ENCODE data around the gene MED31. TPM values are rescaled to one million over a fixed set of nuclear protein-coding genes. Genes with fewer than 3 reads are reported as not detected.

Gene MED31
- total and polyA plus RNA-seq, 2 experiments from 2014 or later: 5.5 to 49.3 TPM

- no peak for ATAC-seq
- no peaks in the 10 kb centered on the region for H3K4me1 Mint-ChIP-seq
- no peaks in the 10 kb centered on the region for H3K27me3 Mint-ChIP-seq (ENCODE audit: insufficient read depth, low read depth, poor library complexity)
- no peak overlapping the region for H3K4me3 Mint-ChIP-seq
- Histone ChIP-seq H3K27ac (ENCODE audit: low read depth) (no peak overlapping the region), H3F3A (replicated peaks; ENCODE audit: low read depth) (no peaks in the 10 kb centered on the region), H3K9me2 (ENCODE audit: insufficient read depth) (no peaks in the 10 kb centered on the region), H3K4me1 (ENCODE audit: insufficient read depth) (no peaks in the 10 kb centered on the region), H2AFZ (no peak overlapping the region), H3K4me3 (no peak overlapping the region), H3K36me3 (ENCODE audit: insufficient read depth) (peaks cover 40% of the 10 kb centered on the region), H3K27me3 (ENCODE audit: insufficient read depth) (no peaks in the 10 kb centered on the region), H3K79me2 (replicated peaks; ENCODE audit: insufficient read depth) (no peaks in the 10 kb centered on the region), H4K20me1 (replicated peaks; ENCODE audit: insufficient read depth) (peaks cover 29% of the 10 kb centered on the region), H3K4me2 (no peak overlapping the region)
- TF ChIP-seq, protein P1, sequence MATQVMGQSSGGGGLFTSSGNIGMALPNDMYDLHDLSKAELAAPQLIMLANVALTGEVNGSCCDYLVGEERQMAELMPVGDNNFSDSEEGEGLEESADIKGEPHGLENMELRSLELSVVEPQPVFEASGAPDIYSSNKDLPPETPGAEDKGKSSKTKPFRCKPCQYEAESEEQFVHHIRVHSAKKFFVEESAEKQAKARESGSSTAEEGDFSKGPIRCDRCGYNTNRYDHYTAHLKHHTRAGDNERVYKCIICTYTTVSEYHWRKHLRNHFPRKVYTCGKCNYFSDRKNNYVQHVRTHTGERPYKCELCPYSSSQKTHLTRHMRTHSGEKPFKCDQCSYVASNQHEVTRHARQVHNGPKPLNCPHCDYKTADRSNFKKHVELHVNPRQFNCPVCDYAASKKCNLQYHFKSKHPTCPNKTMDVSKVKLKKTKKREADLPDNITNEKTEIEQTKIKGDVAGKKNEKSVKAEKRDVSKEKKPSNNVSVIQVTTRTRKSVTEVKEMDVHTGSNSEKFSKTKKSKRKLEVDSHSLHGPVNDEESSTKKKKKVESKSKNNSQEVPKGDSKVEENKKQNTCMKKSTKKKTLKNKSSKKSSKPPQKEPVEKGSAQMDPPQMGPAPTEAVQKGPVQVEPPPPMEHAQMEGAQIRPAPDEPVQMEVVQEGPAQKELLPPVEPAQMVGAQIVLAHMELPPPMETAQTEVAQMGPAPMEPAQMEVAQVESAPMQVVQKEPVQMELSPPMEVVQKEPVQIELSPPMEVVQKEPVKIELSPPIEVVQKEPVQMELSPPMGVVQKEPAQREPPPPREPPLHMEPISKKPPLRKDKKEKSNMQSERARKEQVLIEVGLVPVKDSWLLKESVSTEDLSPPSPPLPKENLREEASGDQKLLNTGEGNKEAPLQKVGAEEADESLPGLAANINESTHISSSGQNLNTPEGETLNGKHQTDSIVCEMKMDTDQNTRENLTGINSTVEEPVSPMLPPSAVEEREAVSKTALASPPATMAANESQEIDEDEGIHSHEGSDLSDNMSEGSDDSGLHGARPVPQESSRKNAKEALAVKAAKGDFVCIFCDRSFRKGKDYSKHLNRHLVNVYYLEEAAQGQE (IDR thresholded peaks at IDR 0.05; ENCODE audit: unreplicated experiment): no peak
- TF ChIP-seq ETS1 (IDR thresholded peaks at IDR 0.05) (no peak), CREB1 (CRISPR knock-in tag; IDR thresholded peaks at IDR 0.05; ENCODE audit: low read depth) (no peak), CTCF (conservative IDR thresholded peaks at IDR 0.05; ENCODE audit: low read depth in 2 of 2) (no peak), EZH2 (IDR thresholded peaks at IDR 0.05; ENCODE audit: low read depth, unreplicated experiment) (no peak), POLR2AphosphoS5 (IDR thresholded peaks at IDR 0.05; ENCODE audit: low read depth) (no peak), JUNB (IDR thresholded peaks at IDR 0.05; ENCODE audit: unreplicated experiment) (no peak), ZNF331 (CRISPR knock-in tag; IDR thresholded peaks at IDR 0.05; ENCODE audit: low read depth) (no peak), NANOG (IDR thresholded peaks at IDR 0.05; ENCODE audit: borderline replicate concordance) (no peak), EZH2phosphoT487 (IDR thresholded peaks at IDR 0.05; ENCODE audit: unreplicated experiment) (no peak), STAT1 (IDR thresholded peaks at IDR 0.05; ENCODE audit: unreplicated experiment) (no peak), ZNF462 (CRISPR knock-in tag; IDR thresholded peaks at IDR 0.05) (no peak), ZNF114 (CRISPR knock-in tag; IDR thresholded peaks at IDR 0.05) (no peak)
- no peak for DNase-seq (ENCODE audit: low spot score)
- H3K9me3 Mint-ChIP-seq: no peaks in the 10 kb centered on the region; the same call in 2 of the 3 replicates
- H3K27ac Mint-ChIP-seq: no peak overlapping the region
- peaks cover 57% of the 10 kb centered on the region for H3K36me3 Mint-ChIP-seq (ENCODE audit: low read depth)
These were observed 21.0 kb downstream of the MED31 start for GRCh38 chr17:6630390-6630789.
